Measurements from ENCODE around the gene MGARP.

Gene MGARP

GRCh38 chr4:139242511-139243051, 37.4 kb downstream of the MGARP start:
- no peak for DNase-seq

- DNase-seq: no peak
These were observed 38.3 kb downstream of the MGARP start for GRCh38 chr4:139241784-139242151.

GRCh38 chr4:139241086-139241783, 38.8 kb downstream of the MGARP start:
- no peak for DNase-seq

GRCh38 chr4:139239127-139239772, 40.8 kb downstream of the MGARP start:
- no peak for DNase-seq

- DNase-seq: no peak
These were observed 45.8 kb downstream of the MGARP start for GRCh38 chr4:139234253-139234652.

- DNase-seq: peak; percentile 21
These were observed 50.4 kb downstream of the MGARP start for GRCh38 chr4:139229534-139230039.

- no peak for DNase-seq
These were observed 52.2 kb downstream of the MGARP start for GRCh38 chr4:139227729-139228404.

GRCh38 chr4:139223682-139224317, 56.2 kb downstream of the MGARP start:
- no peak for DNase-seq

- no peak for DNase-seq
These were observed 57.8 kb downstream of the MGARP start for GRCh38 chr4:139222215-139222614.

- DNase-seq: no peak
These were observed 58.3 kb downstream of the MGARP start for GRCh38 chr4:139221687-139222086.

GRCh38 chr4:139219450-139220055, 60.5 kb downstream of the MGARP start:
- no peak for DNase-seq
